Astrocyte of the spinal cord (primary cell): ENCODE measurements around the gene PCBP3.

Source experiments
- DNase-seq: peaks from one replicate; pipeline ENCODE4 v3.0.0; 2011; ENCODE audit warnings: low read depth, low spot score
- H3K4me3 ChIP-seq: 2 replicates; pipeline ENCODE4 v1.5.1; 2011; ENCODE audit warnings: low read depth, mild to moderate bottlenecking, low read length, moderate library complexity
- CTCF ChIP-seq: IDR thresholded peaks from 2 replicates; pipeline ENCODE4 v1.5.1; 2012; ENCODE audit warnings: low read depth, mild to moderate bottlenecking, low read length, inconsistent platforms
- in situ Hi-C: cut with HindIII; loops from 2 replicates; pipeline ENCODE4 v1.10.0; 2017; ENCODE audit warnings: low sequenced_read_pairs

The PCBP3 gene

DNA sequence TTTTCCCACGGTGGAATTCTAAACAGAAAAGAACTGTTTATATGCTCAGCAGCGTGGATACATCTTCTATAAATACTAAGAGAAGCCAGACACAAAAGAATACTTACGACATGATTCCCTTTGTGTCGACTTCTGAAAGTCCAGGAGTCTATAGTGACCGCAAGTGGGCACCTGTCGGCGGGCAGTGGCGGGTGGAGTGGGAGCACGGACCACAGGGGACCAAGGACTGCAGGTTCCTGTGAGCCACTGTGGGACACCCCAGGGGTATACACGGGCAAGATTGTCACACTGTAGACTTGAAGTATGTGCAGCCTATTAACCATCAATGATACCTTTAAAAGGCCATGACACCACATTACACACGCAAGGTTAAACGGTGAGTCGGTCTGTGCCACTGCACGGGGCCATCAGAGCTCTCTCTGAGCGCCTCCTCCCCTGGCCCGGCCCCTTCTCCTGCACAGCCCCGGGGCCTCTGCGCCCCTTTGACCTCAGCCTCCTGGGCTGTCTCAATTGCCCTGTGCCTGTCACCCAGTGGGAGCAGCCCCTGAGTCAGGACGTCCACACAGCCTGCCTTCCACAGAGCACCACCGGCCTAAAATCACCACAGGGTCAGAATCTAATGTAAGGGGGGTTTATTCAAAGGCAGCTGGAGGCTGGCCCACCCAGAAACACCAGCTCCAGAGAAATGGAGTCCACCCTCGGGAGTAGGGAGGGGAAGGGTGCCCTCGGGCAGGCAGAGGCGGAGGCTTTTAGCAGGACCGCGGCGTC, 248.0 kb downstream of the PCBP3 start:
- in situ Hi-C loops: no loop called here
- H3K4me3 ChIP-seq: no peak overlapping the region
- no peak for DNase-seq
- no peak for TF ChIP-seq CTCF

DNA sequence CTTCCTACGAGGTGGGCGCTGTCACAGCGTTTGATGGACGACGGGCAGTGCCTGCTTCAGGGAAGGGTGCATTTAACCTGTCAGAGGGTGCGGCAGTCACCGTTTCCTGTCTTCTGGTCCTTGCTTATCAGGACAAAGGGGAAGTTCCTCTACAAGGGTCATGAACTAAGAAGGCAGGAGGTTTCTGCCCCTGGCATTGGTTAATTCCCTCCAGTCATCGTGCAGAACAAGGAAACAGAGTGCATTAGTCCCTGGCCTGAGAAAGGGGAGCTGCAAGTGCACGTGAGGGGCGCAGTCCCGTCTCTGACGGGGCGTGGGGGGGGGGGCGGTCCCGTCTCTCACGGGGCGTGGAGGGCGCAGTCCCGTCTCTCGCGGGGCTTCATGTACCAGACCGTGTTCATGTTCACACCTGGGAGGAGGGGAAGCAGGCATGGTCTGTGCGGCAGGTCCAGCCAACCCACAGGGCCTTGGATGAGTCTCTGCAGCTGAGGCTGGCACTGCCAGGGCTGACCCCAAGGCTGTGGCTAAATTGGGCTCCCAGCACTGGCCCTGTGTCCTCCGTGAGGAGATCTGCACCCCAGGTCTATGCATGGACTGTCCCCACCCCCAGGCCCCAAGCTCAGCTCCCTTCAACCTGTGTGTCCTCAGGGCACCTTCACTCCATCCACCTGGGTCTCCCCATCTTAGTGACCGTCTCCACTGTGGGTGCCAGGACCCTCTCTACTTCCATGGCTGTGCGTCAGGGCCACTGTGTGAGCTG, 248.8 kb downstream of the PCBP3 start:
- no peak overlapping the region for H3K4me3 ChIP-seq
- DNase-seq: no peak
- in situ Hi-C loops: no loop called here
- no peak for TF ChIP-seq CTCF

DNA sequence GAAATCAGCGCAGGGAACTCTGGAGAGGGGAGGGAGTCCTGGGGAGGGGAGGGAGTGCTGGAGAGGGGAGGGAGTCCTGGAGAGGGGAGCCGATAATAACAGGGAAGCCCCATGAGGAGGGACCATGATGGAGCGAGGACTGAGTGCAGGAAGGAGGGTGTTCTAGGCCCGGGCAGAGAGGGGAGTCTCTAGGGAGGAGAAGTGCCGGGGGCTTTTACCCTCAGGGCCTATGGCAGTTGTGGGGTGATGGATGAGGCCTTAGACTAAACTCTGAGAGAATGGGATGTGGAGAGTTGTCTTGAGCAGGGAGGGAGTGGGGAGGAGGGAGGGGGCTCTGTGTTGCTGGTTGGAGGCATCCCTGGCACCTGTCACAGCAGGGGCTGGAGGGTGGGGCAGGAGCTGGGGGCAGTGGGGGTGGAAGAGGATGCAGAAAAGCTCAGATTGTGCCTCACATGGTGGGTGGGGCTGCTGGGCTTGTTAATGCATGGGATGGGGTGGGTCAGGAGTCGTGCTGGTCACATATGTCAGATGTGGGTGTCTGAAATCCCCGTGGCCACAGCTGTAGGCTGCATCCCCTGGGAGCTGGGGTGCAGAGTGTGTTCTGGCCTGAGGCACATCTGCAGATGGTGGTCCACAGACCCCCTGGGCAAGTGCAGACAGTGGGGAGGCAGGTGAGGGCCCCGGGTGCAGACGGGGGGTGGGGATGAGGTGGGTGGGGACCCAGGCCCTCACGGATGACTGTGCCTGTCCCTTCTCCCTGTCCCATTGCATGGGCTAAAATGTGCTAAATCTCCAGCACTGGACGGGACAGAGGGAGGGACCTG, 249.6 kb downstream of the PCBP3 start:
- H3K4me3 ChIP-seq: no peak overlapping the region
- in situ Hi-C loops: no loop called here
- DNase-seq: no peak
- TF ChIP-seq CTCF: no peak

- in situ Hi-C loops: no loop called here
- no peak for DNase-seq
- TF ChIP-seq CTCF: no peak
These were observed 250.4 kb downstream of the PCBP3 start for GRCh38 chr21:45893740-45894449.

DNA sequence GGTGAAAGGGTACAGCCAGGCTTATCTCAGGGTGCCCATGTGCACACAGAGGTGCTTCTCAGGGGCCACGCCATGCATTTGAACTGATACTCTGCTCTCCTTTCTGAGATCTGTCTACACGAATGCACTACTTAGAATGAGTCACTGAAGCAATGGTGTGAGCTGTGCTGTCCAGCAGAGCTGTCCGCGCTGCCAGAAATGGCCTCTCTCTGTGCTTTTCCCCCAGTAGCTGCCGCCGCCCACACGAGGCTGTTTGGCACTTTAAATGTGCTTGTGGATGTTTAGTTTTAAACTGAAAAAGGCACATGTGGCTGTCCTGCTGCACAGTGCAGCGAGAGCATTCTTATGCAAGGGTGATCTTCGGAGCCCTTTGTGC, 250.9 kb downstream of the PCBP3 start:
- DNase-seq: peak; percentile 73
- TF ChIP-seq CTCF: no peak
- in situ Hi-C loops: no loop called here
- H3K4me3 ChIP-seq: no peak overlapping the region

More at GRCh38 chr21:45893740-45894449, 250.4 kb downstream of the PCBP3 start:
- H3K4me3 ChIP-seq: no peak overlapping the region
